Muscle of back (tissue), 11 donors: ENCODE data around the gene OPRM1. TPM values are rescaled to one million over a fixed set of nuclear protein-coding genes. Genes with fewer than 3 reads are reported as not detected.
A peak's percentile ranks its signal among the peaks of the same experiment; 100 is the strongest.
"Not testable (repeated sequence)": the region's sequence is repeated elsewhere in the genome, so short reads cannot be mapped to it uniquely, and the experiment has no call there.

Experiments
- DNase-seq, 3 donors: peaks; one replicate each; pipeline versions ENCODE4 v3.0.0 to v3.0.0-alpha.2; 2013
- polyA plus RNA-seq, 10 donors: library from polyadenylated mRNA; unstranded; fragments of 120-200 nt; gene quantifications; one replicate each; pipeline ENCODE4 v1.2.1, GENCODE V29; 2013; ENCODE audit not compliant: insufficient read length in 10 of 10

OPRM1 gene
- polyA plus RNA-seq, 10 donors = 0.17 TPM; not detected in 9

DNA sequence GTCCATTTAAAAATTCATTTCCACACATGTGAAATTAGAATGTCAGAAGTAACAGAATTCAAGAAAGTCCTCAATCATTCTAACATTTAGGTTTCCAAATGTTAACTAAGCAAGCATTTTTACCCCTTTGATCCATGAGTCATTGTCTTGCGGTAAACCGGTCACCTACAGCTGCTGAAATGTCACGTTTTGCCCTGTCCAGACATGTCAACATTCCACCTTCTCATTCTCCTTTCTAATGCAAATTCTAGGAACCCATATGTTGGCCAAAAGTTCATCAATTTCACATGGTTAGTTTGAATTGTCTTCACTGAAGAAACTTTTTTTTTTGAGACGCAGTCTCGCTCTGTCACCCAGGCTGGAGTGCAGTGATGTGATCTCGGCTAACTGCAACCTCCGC lies 200.4 kb downstream of the OPRM1 start:
- DNase-seq = no peak

DNA sequence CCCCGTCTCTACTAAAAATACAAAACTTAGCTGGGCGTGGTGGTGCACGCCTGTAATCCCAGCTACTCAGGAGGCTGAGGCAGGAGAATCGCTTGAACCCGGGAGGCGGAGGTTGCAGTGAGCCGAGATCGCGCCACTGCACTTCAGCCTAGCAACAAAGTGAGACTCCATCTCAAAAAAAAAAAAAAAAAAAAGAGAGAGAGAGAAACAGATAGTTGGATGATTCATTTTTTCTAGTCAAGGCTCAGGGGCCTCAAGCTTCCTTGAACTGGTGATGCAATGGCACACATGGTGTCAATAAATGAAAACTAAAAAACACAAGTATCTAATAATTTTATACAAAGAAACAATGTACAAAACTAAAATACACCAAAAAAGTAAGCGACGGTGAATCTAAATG lies 202.0 kb downstream of the OPRM1 start:
- not testable (repeated sequence) for DNase-seq

- DNase-seq = no peak
Measured at GRCh38 chr6:154241581-154241980, 202.5 kb downstream of the OPRM1 start.

DNA sequence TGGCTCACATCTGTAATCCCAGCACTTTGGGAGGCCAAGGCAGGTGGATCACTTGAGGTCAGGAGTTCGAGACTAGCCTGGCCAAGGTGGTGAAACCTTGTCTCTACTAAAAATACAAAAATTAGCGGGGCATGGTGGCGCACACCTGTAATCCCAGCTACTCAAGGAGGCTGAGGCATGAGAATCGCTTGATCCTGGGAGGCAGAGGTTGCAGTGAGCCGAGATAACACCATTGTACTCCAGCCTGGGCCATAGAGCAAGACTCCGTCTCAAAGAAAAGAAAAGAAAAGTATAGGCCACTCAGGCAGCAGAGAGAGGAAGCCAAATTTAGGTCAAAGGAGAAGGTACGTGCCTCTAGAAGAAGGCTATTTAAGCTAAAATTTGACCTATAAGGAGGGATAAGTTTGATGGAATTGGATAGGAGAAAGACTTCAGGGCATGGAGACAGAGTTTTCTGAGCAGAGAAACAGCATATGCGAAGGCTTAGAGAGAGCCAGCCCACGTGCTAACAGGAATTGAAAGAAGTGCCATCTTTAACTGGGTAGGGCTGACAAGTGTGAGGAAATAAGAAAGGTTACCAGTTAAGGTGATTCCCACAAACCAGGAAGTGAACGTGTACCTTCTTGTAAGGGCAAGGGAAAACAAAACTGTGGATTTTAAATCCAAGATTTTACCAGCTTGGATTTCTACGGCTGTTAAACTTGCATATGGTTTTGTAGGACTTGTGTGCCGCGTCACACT lies 203.7 kb downstream of the OPRM1 start:
- DNase-seq = no peak

DNA sequence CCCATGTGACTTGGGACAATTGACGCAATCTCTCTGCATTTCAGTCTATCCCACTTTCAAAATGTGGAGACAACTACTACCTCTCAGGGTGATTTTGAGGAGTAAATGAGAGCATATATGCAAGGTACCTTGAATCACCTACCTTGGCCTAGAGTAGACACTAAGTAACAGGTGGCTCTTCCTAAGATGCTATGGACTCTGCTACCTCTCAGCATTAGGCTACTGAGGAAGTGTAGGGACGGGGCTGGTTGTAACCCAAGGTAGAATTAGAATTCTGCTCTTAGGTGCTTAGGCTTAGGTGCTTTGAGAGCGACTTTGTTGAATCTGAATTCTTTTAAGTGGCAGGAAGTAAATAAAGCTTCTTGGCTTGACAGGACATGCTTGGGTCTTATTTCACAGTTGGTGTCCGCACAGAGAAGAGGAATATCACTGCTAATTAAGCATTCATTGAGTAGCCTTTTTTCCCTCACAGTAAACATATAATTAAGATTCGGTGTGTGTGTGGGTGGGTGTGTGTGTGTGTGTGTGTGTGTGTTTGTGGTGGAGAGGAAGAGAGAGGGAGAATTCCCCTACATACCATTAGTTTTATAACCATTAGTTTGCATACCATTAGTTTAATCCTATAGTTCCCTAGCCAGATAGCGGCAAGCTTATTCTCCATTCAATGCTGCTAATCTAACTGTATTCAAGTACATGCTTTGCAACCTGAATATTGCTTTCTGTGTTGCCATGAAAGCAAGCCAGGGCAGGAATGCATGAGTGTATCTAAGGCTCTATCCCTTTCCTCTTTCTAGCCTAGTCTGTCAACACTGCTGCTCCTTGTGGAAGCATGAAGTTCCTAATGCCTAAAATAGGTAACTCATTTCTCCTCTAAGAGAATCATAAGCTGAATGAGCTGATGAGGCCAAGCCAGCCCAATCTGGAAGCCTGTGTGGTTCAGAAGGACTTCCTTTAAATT lies 205.0 kb downstream of the OPRM1 start:
- DNase-seq = no peak

- DNase-seq = no peak
Measured at GRCh38 chr6:154245506-154245905, 206.5 kb downstream of the OPRM1 start.

- no peak for DNase-seq
Measured at GRCh38 chr6:154246723-154247118, 207.7 kb downstream of the OPRM1 start.

DNA sequence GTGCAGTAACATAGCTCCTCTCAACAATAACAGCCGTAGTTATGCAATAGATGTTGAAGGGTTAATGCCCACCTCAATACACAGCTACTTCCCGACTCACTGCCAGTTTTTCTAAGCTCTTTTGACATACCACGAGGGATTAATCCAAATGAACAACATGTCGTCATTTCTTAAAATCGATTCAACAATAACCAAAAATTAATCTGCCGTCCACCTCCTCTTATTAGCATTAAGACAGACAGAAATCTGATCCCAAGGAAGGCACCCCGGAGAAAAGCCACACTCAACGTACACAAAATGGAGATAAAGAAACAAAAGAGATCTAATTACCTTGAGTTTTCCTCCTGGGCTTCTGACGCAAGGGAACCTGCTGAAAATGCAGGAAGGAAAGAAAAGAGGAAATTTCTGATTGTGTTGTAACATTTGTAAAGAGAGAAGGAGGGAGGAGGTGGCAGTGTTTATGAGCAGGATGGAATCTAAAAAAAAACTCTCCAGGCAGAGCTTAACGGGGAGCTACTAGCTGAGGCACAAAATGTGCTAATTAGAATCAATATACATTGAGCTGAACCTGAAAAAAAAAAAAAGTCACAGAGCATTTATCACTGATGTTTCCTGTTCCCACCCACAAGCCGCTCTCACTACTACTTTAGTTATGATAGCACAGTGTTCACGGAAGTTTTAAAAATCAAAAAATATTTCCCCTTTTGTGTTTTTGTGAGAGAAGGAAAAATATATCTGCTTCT lies 208.2 kb downstream of the OPRM1 start:
- no peak for DNase-seq

GRCh38 chr6:154249499-154250298 lies 210.7 kb downstream of the OPRM1 start:
- DNase-seq = no peak

DNA sequence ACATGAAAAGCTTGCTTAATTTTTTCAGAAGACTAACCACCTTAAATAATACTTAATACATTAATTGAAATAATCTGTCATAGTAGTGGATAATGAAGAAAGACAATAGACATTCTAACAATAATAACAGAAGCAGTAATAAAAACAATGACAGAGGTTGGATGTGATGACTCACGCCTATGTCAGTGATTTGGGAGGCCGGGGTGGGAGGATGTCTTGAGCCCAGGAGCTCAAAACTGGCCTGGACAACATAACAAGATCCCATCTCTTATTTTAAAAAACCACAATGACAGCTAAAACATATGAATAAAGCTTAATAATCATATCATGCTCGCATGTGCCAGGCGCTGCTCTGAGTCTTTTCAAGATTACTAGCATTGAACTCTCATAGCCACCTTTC lies 212.1 kb downstream of the OPRM1 start:
- no peak for DNase-seq

DNA sequence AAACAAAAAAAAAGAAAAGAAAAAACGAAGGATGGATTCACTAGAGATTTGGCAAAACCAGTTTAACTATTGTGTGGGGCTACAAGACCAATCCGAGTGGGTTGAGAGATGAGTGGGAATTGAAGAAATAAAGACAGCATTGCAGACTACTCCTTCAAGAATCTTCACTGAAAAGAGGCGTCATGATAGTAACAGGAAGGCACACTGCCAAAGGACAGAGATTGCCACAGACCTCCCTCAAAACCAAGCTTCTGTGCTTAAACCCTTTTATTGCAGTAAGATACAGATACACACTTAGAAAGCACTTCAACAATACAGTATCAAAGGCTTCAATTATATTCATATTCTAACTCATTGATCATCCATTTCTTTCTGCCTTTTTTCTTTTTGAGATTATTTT lies 213.6 kb downstream of the OPRM1 start:
- no peak for DNase-seq

DNA sequence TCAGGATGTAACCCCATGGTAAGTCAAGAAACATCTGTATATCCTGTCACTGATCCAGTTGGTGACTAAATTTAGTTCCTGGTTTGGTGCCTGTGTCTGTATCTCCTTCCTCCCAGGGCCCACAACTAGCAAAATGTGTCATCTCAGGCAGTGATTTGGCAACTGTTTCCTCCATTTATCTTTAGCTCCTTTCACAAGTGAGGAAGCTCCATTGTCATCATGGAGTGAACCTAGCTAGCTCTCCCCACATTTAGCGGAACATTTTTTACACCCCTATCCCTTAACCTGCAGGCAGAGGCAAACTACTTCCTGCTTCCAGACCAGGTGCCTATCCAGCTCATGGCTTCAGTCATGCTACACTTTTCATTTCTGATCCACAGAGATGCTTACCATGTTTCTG lies 218.0 kb downstream of the OPRM1 start:
- peak in 2 of 3 donors; percentile 15 to 36 for DNase-seq

DNA sequence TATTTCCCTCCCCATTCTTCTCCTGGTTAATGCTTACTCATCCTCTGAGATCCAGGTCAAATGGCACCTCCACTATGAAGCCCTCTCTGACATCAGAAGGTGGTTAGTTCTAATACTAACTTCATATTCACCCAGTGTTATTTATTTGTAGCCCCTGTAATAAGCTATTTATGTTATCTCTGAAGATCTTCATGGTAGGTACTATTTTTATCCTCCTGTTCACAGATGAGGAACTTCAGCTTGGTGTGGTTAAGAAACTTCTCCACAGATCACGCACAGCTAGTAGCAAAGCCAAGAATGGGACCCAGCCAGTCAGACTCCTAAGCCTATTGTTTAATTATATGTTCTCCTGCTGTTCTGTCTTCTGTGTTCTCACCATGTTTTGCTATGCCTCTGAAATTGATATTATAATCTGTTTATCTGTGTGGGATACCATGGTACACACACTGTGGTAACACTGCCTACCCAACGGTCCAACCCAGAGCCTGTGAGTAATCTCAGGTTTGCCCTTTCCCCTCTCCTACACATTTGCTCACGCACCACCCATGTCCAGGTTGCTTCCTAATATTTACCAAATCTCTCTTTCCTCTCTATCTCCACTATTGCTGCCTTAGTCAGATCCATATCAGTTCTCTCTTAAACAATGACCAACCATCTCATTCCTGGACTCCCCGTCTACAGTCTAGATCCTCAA lies 219.2 kb downstream of the OPRM1 start:
- no peak for DNase-seq

GRCh38 chr6:154261688-154262397 lies 222.8 kb downstream of the OPRM1 start:
- no peak for DNase-seq

- DNase-seq = no peak
Measured at GRCh38 chr6:154266560-154267099, 227.6 kb downstream of the OPRM1 start.

- DNase-seq = no peak
Measured at GRCh38 chr6:154267508-154268106, 228.6 kb downstream of the OPRM1 start.

DNA sequence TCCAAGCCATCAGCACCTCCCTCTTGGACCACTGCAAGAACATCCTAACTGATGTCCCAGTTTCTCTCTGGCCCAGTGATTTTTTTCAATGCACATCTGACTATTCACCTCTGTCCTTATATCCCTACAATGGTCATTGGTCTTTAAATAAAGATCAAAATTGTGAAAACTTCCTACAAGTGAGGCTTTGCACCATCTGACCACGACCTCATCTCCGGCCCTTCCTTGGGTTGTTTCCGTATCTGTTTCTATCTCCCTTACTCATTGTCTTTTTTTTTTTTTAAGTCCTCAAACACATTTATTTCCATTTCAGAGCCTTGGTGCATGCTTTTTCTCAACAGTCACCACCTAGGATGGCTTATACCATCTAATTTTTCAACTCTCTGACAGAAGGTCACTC lies 229.4 kb downstream of the OPRM1 start:
- no peak for DNase-seq

DNA sequence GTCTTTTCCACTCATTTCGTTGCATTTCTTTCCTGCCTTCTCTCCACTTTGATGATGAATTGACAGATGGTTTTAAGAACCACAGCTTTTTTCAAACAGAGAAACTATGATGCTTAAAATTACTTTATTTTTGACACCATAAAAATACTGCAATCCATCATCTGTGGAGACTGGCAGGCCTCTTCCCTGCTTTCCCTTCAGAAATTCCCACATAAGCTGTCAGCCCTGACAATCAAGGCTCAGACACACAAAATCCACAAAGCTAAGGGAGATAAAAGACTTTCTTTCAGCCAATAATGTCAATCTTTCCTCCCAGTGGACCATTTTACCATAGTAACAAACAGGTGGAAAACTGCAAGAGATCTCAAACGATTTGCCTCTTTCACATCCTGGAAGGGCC lies 235.1 kb downstream of the OPRM1 start:
- no peak for DNase-seq
